Measurements from ENCODE around the gene ASPG.

The ASPG gene

GRCh38 chr14:104133496-104133895 is 48.0 kb downstream of the ASPG start:
- in situ Hi-C loops (cut with MboI; ENCODE audit: low sequenced_read_pairs) = no loop called here

GRCh38 chr14:104134061-104134965 is 48.8 kb downstream of the ASPG start:
- in situ Hi-C loops (cut with MboI; ENCODE audit: low sequenced_read_pairs) = no loop called here

- in situ Hi-C loops (cut with MboI; ENCODE audit: low sequenced_read_pairs) = no loop called here
These were observed 49.8 kb downstream of the ASPG start for GRCh38 chr14:104135121-104135903.

- in situ Hi-C loops (cut with MboI; ENCODE audit: low sequenced_read_pairs) = no loop called here
These were observed 50.5 kb downstream of the ASPG start for GRCh38 chr14:104135904-104136471.

- in situ Hi-C loops (cut with MboI; ENCODE audit: low sequenced_read_pairs) = no loop called here
These were observed 51.2 kb downstream of the ASPG start for GRCh38 chr14:104136472-104137296.

GRCh38 chr14:104137297-104138097 is 52.0 kb downstream of the ASPG start:
- in situ Hi-C loops (cut with MboI; ENCODE audit: low sequenced_read_pairs) = no loop called here

- in situ Hi-C loops (cut with MboI; ENCODE audit: low sequenced_read_pairs) = no loop called here
These were observed 52.7 kb downstream of the ASPG start, which contains the start of gene KIF26A for GRCh38 chr14:104138098-104138717. Gene KIF26A (plus strand): TSS chr14:104138587. CDS start chr14:104138723, 136 bp downstream.

- in situ Hi-C loops (cut with MboI; ENCODE audit: low sequenced_read_pairs) = no loop called here
These were observed 53.4 kb downstream of the ASPG start for GRCh38 chr14:104138718-104139459.

- in situ Hi-C loops (cut with MboI; ENCODE audit: low sequenced_read_pairs) = no loop called here
These were observed 54.1 kb downstream of the ASPG start for GRCh38 chr14:104139460-104140212.

GRCh38 chr14:104140213-104140462 is 54.6 kb downstream of the ASPG start:
- in situ Hi-C loops (cut with MboI; ENCODE audit: low sequenced_read_pairs) = no loop called here

GRCh38 chr14:104140463-104141331 is 55.2 kb downstream of the ASPG start:
- in situ Hi-C loops (cut with MboI; ENCODE audit: low sequenced_read_pairs) = no loop called here

GRCh38 chr14:104141621-104142091 is 56.2 kb downstream of the ASPG start:
- in situ Hi-C loops (cut with MboI; ENCODE audit: low sequenced_read_pairs) = no loop called here

GRCh38 chr14:104142136-104142945 is 56.8 kb downstream of the ASPG start:
- in situ Hi-C loops (cut with MboI; ENCODE audit: low sequenced_read_pairs) = no loop called here

GRCh38 chr14:104142946-104143470 is 57.5 kb downstream of the ASPG start:
- in situ Hi-C loops (cut with MboI; ENCODE audit: low sequenced_read_pairs) = no loop called here

- in situ Hi-C loops (cut with MboI; ENCODE audit: low sequenced_read_pairs) = no loop called here
These were observed 58.3 kb downstream of the ASPG start for GRCh38 chr14:104143521-104144452.

Measured in HL-60/S4 treated with phorbol 12-myristate 13-acetate at 8.2 ng/mL for 4 days and 3 days (cell line).